AG04449 (cell line): ENCODE data around the gene SPPL2C.

ENCODE experiments used
- CTCF ChIA-PET: fragments of 350-600 bp; formaldehyde crosslinking; extraction: SDS; loops from one replicate; lab custom pipeline; 2021; ENCODE audit warnings: antibody characterized with exemption; lab: Yijun Ruan, JAX
- POLR2A ChIA-PET: fragments of 400-600, 350-600 bp; formaldehyde crosslinking; extraction: SDS; loops from one replicate; lab custom pipeline; 2020; ENCODE audit warnings: antibody characterized with exemption, inconsistent platforms; lab: Yijun Ruan, JAX
- DNase-seq: peaks from one replicate; pipeline ENCODE4 v3.0.0-alpha.2; 2010; ENCODE audit warnings: low read depth, low spot score
- H3K4me3 ChIP-seq: 2 replicates; pipeline ENCODE4 v1.5.1; 2011; ENCODE audit warnings: low read depth, mild to moderate bottlenecking, control low read depth, low read length
- TF ChIP-seq, protein P1 (sequence below): IDR thresholded peaks from one replicate; pipeline ENCODE4 v1.5.1; 2011; ENCODE audit warnings: mild to moderate bottlenecking, moderate library complexity, low read length, control low read depth, inconsistent platforms; ENCODE audit not compliant: insufficient read depth; ENCODE audit errors: missing control alignments

Gene SPPL2C, protein sequence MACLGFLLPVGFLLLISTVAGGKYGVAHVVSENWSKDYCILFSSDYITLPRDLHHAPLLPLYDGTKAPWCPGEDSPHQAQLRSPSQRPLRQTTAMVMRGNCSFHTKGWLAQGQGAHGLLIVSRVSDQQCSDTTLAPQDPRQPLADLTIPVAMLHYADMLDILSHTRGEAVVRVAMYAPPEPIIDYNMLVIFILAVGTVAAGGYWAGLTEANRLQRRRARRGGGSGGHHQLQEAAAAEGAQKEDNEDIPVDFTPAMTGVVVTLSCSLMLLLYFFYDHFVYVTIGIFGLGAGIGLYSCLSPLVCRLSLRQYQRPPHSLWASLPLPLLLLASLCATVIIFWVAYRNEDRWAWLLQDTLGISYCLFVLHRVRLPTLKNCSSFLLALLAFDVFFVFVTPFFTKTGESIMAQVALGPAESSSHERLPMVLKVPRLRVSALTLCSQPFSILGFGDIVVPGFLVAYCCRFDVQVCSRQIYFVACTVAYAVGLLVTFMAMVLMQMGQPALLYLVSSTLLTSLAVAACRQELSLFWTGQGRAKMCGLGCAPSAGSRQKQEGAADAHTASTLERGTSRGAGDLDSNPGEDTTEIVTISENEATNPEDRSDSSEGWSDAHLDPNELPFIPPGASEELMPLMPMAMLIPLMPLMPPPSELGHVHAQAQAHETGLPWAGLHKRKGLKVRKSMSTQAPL

DNA sequence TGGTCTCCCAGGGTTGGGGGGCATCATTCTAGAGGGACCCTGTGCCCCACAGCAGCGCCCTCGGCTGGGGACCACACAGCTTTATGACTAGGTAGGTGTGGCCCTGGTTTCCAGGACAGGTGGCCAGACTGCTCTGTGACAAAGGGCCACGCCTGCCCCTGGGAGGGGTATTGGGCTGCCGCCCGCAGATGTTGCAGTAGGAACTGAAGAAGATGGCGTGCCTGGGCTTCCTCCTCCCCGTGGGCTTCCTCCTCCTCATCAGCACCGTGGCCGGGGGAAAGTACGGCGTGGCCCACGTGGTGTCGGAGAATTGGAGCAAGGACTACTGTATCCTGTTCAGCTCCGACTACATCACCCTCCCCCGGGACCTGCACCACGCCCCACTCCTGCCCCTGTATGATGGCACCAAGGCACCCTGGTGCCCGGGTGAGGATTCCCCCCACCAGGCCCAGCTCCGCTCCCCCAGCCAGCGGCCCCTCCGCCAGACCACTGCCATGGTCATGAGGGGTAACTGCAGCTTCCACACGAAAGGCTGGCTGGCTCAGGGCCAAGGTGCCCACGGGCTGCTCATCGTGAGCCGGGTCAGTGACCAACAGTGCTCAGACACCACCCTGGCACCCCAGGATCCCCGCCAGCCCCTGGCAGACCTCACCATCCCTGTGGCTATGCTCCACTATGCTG is at the start of gene SPPL2C:
Gene SPPL2C, plus strand, starts transcription at position 187 of the 681 bp plus-strand sequence. Its CDS starts 26 bp downstream, at position 213.
- ChIA-PET CTCF (interaction anchor here (4.0 kb wide), 1 partner anchor 13 kb away, joined by 23 read pairs; no protein-coding TSS in a partner anchor), POLR2A (no interaction called here)
- DNase-seq: no peak
- TF ChIP-seq, protein P1, sequence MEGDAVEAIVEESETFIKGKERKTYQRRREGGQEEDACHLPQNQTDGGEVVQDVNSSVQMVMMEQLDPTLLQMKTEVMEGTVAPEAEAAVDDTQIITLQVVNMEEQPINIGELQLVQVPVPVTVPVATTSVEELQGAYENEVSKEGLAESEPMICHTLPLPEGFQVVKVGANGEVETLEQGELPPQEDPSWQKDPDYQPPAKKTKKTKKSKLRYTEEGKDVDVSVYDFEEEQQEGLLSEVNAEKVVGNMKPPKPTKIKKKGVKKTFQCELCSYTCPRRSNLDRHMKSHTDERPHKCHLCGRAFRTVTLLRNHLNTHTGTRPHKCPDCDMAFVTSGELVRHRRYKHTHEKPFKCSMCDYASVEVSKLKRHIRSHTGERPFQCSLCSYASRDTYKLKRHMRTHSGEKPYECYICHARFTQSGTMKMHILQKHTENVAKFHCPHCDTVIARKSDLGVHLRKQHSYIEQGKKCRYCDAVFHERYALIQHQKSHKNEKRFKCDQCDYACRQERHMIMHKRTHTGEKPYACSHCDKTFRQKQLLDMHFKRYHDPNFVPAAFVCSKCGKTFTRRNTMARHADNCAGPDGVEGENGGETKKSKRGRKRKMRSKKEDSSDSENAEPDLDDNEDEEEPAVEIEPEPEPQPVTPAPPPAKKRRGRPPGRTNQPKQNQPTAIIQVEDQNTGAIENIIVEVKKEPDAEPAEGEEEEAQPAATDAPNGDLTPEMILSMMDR: no peak
- no peak within 1 kb of the TSS for H3K4me3 ChIP-seq

DNA sequence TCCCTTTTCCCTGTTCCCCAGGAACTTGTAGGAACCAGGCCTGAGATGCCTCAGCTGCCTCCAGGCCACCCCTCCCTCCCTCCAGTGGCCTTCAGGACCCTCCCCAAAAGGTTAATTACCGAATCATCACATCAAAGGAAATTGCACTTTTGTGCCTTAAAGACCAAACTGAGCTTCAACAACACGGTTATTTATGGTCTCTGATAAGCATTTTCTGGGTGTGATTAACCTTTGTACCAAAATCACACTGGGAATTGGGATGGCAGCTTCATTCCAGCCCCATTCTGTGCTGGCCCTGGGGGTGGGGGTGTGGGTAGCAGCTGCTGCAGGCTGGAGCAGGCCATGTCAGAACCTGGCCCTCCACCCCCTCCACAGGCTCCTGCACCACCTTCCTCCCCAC is 43.9 kb upstream of the SPPL2C start:
- no peak overlapping the region for H3K4me3 ChIP-seq
- ChIA-PET POLR2A (no interaction called here), CTCF (no interaction called here)
- TF ChIP-seq, protein P1: no peak
- DNase-seq: no peak

DNA sequence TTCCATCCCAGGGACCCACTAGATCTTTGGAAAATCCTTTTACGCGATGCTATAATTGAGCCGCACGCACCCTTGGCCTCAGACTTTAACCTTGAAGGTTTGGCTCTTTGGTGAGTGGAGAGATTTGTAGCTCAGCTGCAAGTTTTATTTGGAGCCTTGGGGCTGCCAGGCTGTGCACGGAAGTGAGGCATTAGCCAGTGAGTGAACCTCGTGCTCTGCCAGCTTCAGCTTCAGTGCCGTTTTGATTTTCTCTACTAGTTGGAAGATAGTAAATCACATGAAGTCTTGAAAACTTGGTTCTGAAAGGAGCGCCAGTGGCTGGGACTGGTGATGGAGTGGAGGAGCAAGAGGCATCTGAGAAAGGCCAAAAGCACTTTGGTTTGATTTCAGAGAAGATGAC is 43.3 kb upstream of the SPPL2C start:
- TF ChIP-seq, protein P1: no peak
- DNase-seq: no peak
- CTCF ChIA-PET: no interaction called here
- no peak overlapping the region for H3K4me3 ChIP-seq
- POLR2A ChIA-PET: no interaction called here

DNA sequence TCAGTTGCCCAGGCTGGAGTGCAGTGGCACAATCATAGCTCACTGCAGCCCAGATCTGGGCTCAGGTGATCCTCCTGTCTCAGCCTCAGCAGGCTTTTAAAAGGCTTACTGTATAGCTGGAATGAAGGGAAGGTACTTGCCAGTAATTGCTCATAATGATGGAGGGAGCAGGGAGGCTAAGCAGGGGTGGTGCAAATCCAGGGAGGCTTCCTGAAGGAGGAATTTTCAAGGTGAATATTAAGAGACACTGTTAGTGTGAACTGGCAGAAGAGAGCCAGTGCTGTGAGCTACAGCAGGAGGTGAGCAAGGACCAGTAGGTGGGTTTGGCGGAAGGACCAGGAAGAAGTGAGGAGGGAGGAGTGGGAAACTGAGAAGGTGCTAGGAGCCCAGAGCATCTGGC is 35.8 kb upstream of the SPPL2C start:
- CTCF ChIA-PET: interaction anchor here (1.7 kb wide), 1 partner anchor 23 kb away, joined by 4 read pairs; no protein-coding TSS in a partner anchor
- TF ChIP-seq, protein P1: no peak
- no peak for DNase-seq
- POLR2A ChIA-PET: no interaction called here
- no peak overlapping the region for H3K4me3 ChIP-seq

DNA sequence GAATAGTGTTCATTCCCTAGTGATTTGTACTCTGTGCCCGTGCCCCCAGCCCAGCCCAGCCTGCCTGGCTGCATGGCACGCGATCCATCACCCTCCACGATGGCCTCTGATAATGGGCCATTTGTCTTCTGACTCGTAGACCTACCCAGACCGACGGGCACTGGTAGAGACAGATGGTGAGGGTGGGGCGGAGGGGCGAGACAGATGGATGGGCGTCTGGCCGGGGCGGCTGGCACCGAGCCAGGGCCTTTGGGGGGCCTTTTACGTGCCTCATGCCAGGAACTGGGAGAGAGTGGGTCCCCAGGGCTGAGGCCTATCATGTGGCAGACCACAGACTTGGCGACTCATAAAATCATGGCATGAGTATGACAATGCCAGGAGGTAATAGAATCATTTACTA is 35.2 kb upstream of the SPPL2C start:
- no peak overlapping the region for H3K4me3 ChIP-seq
- ChIA-PET CTCF (interaction anchor here (1.7 to 3.0 kb wide), 2 partner anchors 22 kb away, joined by 4 to 11 read pairs; no protein-coding TSS in a partner anchor), POLR2A (no interaction called here)
- TF ChIP-seq, protein P1: no peak
- no peak for DNase-seq
